WTC11 (cell line): ENCODE measurements around the gene NKIRAS2. TPM values are rescaled to one million over a fixed set of nuclear protein-coding genes. Genes with fewer than 3 reads are reported as not detected.

Experiments
- ATAC-seq: fragments of 200-7000 bp; cut with Tn5 transposase; 2 replicates; pipeline ENCODE4 v1.10.0; 2021; ENCODE audit warnings: mild to moderate bottlenecking, moderate library complexity
- CTCF ChIA-PET: fragments of 300-600 bp; sonication (Branson Sonifier 250); formaldehyde crosslinking; loops from one replicate; lab custom pipeline; 2021; ENCODE audit warnings: antibody characterized with exemption; lab: Charles Lee
- POLR2A ChIA-PET: fragments of 350-600 bp; sonication (Branson Sonifier 250); formaldehyde crosslinking; loops from one replicate; lab custom pipeline; 2021; ENCODE audit warnings: antibody characterized with exemption; lab: Charles Lee
- DNase-seq: peaks from one replicate; pipeline ENCODE4 v3.0.0; 2021; ENCODE audit warnings: low spot score
- H3K27ac Mint-ChIP-seq: 2 replicates; pipeline ENCODE4 v1.8.0; 2021; ENCODE audit warnings: mixed read lengths
- H3K27me3 Mint-ChIP-seq: 2 replicates; pipeline ENCODE4 v1.8.0; 2021; ENCODE audit warnings: low read depth, mild to moderate bottlenecking, moderate library complexity, mixed read lengths
- H3K36me3 Mint-ChIP-seq: 2 replicates; pipeline ENCODE4 v1.8.0; 2021; ENCODE audit warnings: mixed read lengths
- H3K4me1 Mint-ChIP-seq: 2 replicates; pipeline ENCODE4 v1.8.0; 2022; ENCODE audit warnings: mixed read lengths
- H3K4me3 Mint-ChIP-seq: 2 replicates; pipeline ENCODE4 v1.8.0; 2021; ENCODE audit warnings: mild to moderate bottlenecking, moderate library complexity, mixed read lengths
- H3K9me3 Mint-ChIP-seq: 2 replicates; pipeline ENCODE4 v1.8.0; 2021; ENCODE audit warnings: mixed read lengths
- ATF1 ChIP-seq: sonication (generic); formaldehyde crosslinking; IDR thresholded peaks from 2 replicates; pipeline ENCODE4 v1.8.1; 2023; ENCODE audit warnings: mild to moderate bottlenecking, moderate library complexity, missing genetic modification reagents
- CBFB ChIP-seq: sonication (generic); formaldehyde crosslinking; IDR thresholded peaks from 2 replicates; pipeline ENCODE4 v1.8.1; 2022; ENCODE audit warnings: mild to moderate bottlenecking, low read depth, missing genetic modification reagents
- CREM ChIP-seq: sonication (generic); formaldehyde crosslinking; IDR thresholded peaks from 2 replicates; pipeline ENCODE4 v1.8.1; 2022; ENCODE audit warnings: mild to moderate bottlenecking, missing genetic modification reagents, moderate library complexity
- ETV6 ChIP-seq: sonication (generic); formaldehyde crosslinking; IDR thresholded peaks from 2 replicates; pipeline ENCODE4 v1.8.1; 2022; ENCODE audit warnings: mild to moderate bottlenecking, missing genetic modification reagents
- FOXP1 ChIP-seq: sonication (generic); formaldehyde crosslinking; IDR thresholded peaks from 2 replicates; pipeline ENCODE4 v1.8.0; 2022; ENCODE audit warnings: missing genetic modification reagents, mild to moderate bottlenecking, moderate library complexity, borderline replicate concordance
- IRF2 ChIP-seq: sonication (generic); formaldehyde crosslinking; IDR thresholded peaks from 2 replicates; pipeline ENCODE4 v1.8.0; 2022; ENCODE audit warnings: low read depth, missing genetic modification reagents, borderline replicate concordance
- MYBL2 ChIP-seq: sonication (generic); formaldehyde crosslinking; IDR thresholded peaks from 2 replicates; pipeline ENCODE4 v1.8.1; 2023; ENCODE audit warnings: mild to moderate bottlenecking, moderate library complexity, missing genetic modification reagents
- NFE2L1 ChIP-seq: sonication (generic); formaldehyde crosslinking; IDR thresholded peaks from 2 replicates; pipeline ENCODE4 v1.8.1; 2023; ENCODE audit warnings: missing genetic modification reagents
- PRRX2 ChIP-seq: fragments of 250-450 bp; sonication (Bioruptor Pico); IDR thresholded peaks from 2 replicates; pipeline ENCODE4 v1.8.0; 2021; ENCODE audit warnings: mild to moderate bottlenecking
- TCF7 ChIP-seq: sonication (generic); formaldehyde crosslinking; IDR thresholded peaks from 2 replicates; pipeline ENCODE4 v1.8.0; 2022; ENCODE audit warnings: mild to moderate bottlenecking, low read depth, missing genetic modification reagents, moderate library complexity
- ZBTB21 ChIP-seq: sonication (generic); formaldehyde crosslinking; IDR thresholded peaks from 2 replicates; pipeline ENCODE4 v1.8.1; 2023; ENCODE audit warnings: mild to moderate bottlenecking, missing genetic modification reagents, borderline replicate concordance
- total RNA-seq: library from RNA; stranded (reverse); gene quantifications from 3 replicates; pipeline ENCODE4 v1.2.3, GENCODE V29; 2021
- TF ChIP-seq, protein P1 (sequence below): sonication (generic); formaldehyde crosslinking; IDR thresholded peaks from 2 replicates; pipeline ENCODE4 v1.8.1; 2023; ENCODE audit warnings: mild to moderate bottlenecking, missing genetic modification reagents
- TF ChIP-seq, protein P2 (sequence below): sonication (generic); formaldehyde crosslinking; IDR thresholded peaks from 2 replicates; pipeline ENCODE4 v1.8.1; 2023; ENCODE audit warnings: mild to moderate bottlenecking, missing genetic modification reagents, borderline replicate concordance
- TF ChIP-seq, protein P3 (sequence below): sonication (generic); formaldehyde crosslinking; IDR thresholded peaks from 2 replicates; pipeline ENCODE4 v1.8.1; 2023; ENCODE audit warnings: mild to moderate bottlenecking, missing genetic modification reagents, moderate library complexity
- TF ChIP-seq, protein P4 (sequence below): sonication (generic); formaldehyde crosslinking; IDR thresholded peaks from 2 replicates; pipeline ENCODE4 v1.8.0; 2022; ENCODE audit warnings: mild to moderate bottlenecking, missing genetic modification reagents
- TF ChIP-seq, protein P5 (sequence below): fragments of 250-450 bp; sonication (Bioruptor Pico); conservative IDR thresholded peaks from 2 replicates; pipeline ENCODE4 v1.9.0; 2021; ENCODE audit warnings: mild to moderate bottlenecking
- TF ChIP-seq, protein P6 (sequence below): sonication (generic); formaldehyde crosslinking; IDR thresholded peaks from 2 replicates; pipeline ENCODE4 v1.8.0; 2023; ENCODE audit warnings: missing genetic modification reagents, mild to moderate bottlenecking, borderline replicate concordance
- TF ChIP-seq, protein P7 (sequence below): sonication (generic); formaldehyde crosslinking; IDR thresholded peaks from 2 replicates; pipeline ENCODE4 v1.8.1; 2022; ENCODE audit warnings: mild to moderate bottlenecking, missing genetic modification reagents, moderate library complexity, borderline replicate concordance
- TF ChIP-seq, protein P8 (sequence below): sonication (generic); formaldehyde crosslinking; IDR thresholded peaks from 2 replicates; pipeline ENCODE4 v1.8.1; 2022; ENCODE audit warnings: low read depth, mild to moderate bottlenecking, moderate library complexity, missing genetic modification reagents, borderline replicate concordance
- TF ChIP-seq, protein P9 (sequence below): sonication (generic); formaldehyde crosslinking; IDR thresholded peaks from 2 replicates; pipeline ENCODE4 v1.8.0; 2022; ENCODE audit warnings: mild to moderate bottlenecking, missing genetic modification reagents

NKIRAS2 gene
- total RNA-seq, 1 experiment from 2014 or later = 36.1 TPM

DNA sequence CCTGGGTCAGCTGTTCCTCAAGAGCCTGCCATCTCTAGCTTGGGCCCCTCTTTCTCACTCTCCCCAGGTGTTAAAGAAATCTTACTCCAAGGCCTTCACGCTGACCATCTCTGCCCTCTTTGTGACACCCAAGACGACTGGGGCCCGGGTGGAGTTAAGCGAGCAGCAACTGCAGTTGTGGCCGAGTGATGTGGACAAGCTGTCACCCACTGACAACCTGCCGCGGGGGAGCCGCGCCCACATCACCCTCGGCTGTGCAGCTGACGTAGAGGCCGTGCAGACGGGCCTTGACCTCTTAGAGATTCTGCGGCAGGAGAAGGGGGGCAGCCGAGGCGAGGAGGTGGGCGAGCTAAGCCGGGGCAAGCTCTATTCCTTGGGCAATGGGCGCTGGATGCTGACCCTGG is 46.5 kb upstream of the NKIRAS2 start:
- Mint-ChIP-seq H3K9me3 (no peaks in the 10 kb centered on the region), H3K4me3 (no peak overlapping the region), H3K4me1 (no peaks in the 10 kb centered on the region), H3K27ac (no peak overlapping the region), H3K36me3 (peaks cover 45% of the 10 kb centered on the region), H3K27me3 (no peaks in the 10 kb centered on the region)
- TF ChIP-seq, protein P1, sequence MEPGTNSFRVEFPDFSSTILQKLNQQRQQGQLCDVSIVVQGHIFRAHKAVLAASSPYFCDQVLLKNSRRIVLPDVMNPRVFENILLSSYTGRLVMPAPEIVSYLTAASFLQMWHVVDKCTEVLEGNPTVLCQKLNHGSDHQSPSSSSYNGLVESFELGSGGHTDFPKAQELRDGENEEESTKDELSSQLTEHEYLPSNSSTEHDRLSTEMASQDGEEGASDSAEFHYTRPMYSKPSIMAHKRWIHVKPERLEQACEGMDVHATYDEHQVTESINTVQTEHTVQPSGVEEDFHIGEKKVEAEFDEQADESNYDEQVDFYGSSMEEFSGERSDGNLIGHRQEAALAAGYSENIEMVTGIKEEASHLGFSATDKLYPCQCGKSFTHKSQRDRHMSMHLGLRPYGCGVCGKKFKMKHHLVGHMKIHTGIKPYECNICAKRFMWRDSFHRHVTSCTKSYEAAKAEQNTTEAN (CRISPR knock-in tag) = no peak
- TF ChIP-seq, protein P2, sequence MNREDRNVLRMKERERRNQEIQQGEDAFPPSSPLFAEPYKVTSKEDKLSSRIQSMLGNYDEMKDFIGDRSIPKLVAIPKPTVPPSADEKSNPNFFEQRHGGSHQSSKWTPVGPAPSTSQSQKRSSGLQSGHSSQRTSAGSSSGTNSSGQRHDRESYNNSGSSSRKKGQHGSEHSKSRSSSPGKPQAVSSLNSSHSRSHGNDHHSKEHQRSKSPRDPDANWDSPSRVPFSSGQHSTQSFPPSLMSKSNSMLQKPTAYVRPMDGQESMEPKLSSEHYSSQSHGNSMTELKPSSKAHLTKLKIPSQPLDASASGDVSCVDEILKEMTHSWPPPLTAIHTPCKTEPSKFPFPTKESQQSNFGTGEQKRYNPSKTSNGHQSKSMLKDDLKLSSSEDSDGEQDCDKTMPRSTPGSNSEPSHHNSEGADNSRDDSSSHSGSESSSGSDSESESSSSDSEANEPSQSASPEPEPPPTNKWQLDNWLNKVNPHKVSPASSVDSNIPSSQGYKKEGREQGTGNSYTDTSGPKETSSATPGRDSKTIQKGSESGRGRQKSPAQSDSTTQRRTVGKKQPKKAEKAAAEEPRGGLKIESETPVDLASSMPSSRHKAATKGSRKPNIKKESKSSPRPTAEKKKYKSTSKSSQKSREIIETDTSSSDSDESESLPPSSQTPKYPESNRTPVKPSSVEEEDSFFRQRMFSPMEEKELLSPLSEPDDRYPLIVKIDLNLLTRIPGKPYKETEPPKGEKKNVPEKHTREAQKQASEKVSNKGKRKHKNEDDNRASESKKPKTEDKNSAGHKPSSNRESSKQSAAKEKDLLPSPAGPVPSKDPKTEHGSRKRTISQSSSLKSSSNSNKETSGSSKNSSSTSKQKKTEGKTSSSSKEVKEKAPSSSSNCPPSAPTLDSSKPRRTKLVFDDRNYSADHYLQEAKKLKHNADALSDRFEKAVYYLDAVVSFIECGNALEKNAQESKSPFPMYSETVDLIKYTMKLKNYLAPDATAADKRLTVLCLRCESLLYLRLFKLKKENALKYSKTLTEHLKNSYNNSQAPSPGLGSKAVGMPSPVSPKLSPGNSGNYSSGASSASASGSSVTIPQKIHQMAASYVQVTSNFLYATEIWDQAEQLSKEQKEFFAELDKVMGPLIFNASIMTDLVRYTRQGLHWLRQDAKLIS (CRISPR knock-in tag) = no peak
- TF ChIP-seq, protein P3, sequence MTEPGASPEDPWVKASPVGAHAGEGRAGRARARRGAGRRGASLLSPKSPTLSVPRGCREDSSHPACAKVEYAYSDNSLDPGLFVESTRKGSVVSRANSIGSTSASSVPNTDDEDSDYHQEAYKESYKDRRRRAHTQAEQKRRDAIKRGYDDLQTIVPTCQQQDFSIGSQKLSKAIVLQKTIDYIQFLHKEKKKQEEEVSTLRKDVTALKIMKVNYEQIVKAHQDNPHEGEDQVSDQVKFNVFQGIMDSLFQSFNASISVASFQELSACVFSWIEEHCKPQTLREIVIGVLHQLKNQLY (CRISPR knock-in tag) = no peak
- no peak for TF ChIP-seq CBFB (CRISPR knock-in tag)
- TF ChIP-seq, protein P4, sequence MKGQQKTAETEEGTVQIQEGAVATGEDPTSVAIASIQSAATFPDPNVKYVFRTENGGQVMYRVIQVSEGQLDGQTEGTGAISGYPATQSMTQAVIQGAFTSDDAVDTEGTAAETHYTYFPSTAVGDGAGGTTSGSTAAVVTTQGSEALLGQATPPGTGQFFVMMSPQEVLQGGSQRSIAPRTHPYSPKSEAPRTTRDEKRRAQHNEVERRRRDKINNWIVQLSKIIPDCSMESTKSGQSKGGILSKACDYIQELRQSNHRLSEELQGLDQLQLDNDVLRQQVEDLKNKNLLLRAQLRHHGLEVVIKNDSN = no peak
- TF ChIP-seq IRF2 (CRISPR knock-in tag) = no peak
- TF ChIP-seq, protein P5, sequence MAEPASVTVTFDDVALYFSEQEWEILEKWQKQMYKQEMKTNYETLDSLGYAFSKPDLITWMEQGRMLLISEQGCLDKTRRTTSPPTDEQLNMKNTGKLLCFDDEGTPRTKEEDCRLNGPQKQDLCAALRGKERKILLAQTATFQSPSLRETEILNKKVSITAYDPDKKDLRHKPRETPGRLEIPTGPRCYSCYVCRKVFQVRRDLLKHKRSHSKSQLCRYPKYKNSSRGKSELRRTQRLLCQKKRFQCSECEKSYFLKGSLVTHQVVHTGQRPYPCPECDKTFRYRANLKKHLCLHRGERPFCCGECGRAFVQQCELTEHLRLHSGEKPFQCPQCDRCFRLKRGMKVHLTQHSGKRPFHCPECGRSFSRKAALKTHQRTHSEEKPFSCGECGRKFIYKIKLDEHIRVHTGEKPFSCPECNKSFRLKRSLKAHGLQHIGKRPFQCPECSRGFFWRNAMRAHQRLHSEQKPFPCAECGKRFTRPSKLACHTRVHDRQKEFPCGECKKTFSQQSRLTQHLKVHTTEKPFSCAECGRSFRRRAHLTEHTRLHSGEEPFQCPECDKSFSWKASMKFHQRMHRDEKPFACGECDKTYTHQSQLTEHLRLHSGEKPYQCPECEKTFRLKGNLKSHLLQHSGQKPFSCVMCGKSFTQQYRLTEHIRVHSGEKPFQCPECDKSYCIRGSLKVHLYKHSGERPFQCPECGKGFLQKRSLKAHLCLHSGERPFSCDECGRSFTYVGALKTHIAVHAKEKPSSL (CRISPR knock-in tag) = no peak
- TF ChIP-seq MYBL2 = no peak
- TF ChIP-seq, protein P6, sequence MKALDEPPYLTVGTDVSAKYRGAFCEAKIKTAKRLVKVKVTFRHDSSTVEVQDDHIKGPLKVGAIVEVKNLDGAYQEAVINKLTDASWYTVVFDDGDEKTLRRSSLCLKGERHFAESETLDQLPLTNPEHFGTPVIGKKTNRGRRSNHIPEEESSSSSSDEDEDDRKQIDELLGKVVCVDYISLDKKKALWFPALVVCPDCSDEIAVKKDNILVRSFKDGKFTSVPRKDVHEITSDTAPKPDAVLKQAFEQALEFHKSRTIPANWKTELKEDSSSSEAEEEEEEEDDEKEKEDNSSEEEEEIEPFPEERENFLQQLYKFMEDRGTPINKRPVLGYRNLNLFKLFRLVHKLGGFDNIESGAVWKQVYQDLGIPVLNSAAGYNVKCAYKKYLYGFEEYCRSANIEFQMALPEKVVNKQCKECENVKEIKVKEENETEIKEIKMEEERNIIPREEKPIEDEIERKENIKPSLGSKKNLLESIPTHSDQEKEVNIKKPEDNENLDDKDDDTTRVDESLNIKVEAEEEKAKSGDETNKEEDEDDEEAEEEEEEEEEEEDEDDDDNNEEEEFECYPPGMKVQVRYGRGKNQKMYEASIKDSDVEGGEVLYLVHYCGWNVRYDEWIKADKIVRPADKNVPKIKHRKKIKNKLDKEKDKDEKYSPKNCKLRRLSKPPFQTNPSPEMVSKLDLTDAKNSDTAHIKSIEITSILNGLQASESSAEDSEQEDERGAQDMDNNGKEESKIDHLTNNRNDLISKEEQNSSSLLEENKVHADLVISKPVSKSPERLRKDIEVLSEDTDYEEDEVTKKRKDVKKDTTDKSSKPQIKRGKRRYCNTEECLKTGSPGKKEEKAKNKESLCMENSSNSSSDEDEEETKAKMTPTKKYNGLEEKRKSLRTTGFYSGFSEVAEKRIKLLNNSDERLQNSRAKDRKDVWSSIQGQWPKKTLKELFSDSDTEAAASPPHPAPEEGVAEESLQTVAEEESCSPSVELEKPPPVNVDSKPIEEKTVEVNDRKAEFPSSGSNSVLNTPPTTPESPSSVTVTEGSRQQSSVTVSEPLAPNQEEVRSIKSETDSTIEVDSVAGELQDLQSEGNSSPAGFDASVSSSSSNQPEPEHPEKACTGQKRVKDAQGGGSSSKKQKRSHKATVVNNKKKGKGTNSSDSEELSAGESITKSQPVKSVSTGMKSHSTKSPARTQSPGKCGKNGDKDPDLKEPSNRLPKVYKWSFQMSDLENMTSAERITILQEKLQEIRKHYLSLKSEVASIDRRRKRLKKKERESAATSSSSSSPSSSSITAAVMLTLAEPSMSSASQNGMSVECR (CRISPR knock-in tag) = no peak
- TF ChIP-seq ZBTB21 (CRISPR knock-in tag) = no peak
- no peak for TF ChIP-seq ETV6 (CRISPR knock-in tag)
- TF ChIP-seq ATF1 (CRISPR knock-in tag) = no peak
- TF ChIP-seq CREM (CRISPR knock-in tag) = no peak
- TF ChIP-seq PRRX2 (CRISPR knock-in tag) = no peak
- TF ChIP-seq, protein P7, sequence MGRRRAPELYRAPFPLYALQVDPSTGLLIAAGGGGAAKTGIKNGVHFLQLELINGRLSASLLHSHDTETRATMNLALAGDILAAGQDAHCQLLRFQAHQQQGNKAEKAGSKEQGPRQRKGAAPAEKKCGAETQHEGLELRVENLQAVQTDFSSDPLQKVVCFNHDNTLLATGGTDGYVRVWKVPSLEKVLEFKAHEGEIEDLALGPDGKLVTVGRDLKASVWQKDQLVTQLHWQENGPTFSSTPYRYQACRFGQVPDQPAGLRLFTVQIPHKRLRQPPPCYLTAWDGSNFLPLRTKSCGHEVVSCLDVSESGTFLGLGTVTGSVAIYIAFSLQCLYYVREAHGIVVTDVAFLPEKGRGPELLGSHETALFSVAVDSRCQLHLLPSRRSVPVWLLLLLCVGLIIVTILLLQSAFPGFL (CRISPR knock-in tag) = no peak
- TF ChIP-seq, protein P8, sequence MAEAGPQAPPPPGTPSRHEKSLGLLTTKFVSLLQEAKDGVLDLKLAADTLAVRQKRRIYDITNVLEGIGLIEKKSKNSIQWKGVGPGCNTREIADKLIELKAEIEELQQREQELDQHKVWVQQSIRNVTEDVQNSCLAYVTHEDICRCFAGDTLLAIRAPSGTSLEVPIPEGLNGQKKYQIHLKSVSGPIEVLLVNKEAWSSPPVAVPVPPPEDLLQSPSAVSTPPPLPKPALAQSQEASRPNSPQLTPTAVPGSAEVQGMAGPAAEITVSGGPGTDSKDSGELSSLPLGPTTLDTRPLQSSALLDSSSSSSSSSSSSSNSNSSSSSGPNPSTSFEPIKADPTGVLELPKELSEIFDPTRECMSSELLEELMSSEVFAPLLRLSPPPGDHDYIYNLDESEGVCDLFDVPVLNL (CRISPR knock-in tag) = no peak
- TF ChIP-seq FOXP1 (CRISPR knock-in tag) = no peak
- TF ChIP-seq TCF7 (CRISPR knock-in tag) = no peak
- TF ChIP-seq NFE2L1 = no peak
- TF ChIP-seq, protein P9, sequence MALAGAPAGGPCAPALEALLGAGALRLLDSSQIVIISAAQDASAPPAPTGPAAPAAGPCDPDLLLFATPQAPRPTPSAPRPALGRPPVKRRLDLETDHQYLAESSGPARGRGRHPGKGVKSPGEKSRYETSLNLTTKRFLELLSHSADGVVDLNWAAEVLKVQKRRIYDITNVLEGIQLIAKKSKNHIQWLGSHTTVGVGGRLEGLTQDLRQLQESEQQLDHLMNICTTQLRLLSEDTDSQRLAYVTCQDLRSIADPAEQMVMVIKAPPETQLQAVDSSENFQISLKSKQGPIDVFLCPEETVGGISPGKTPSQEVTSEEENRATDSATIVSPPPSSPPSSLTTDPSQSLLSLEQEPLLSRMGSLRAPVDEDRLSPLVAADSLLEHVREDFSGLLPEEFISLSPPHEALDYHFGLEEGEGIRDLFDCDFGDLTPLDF (CRISPR knock-in tag) = no peak
- DNase-seq (no peak), ATAC-seq (no peak)
- POLR2A ChIA-PET = no interaction called here
- CTCF ChIA-PET = interaction anchor here (0.8 to 1.6 kb wide), 2 partner anchors 14 to 187 kb away, joined by 3 read pairs; partner anchors contain the start of gene JUP
